ENCODE data around the gene CD63. TPM values are rescaled to one million over a fixed set of nuclear protein-coding genes. Genes with fewer than 3 reads are reported as not detected.

The CD63 gene
- total and polyA plus RNA-seq, 2 of the 4 experiments (the other 2 are of a cell fraction): 995 to 1,398 TPM

- H3K79me1 ChIP-seq (ENCODE audit: low read depth in 1 of 2, low read length in 2 of 2): peaks cover 2 to 47% of the 10 kb centered on the region in 2 experiments; a peak in 3 of 4 replicates
- DNase-seq (no peak), ATAC-seq (ENCODE audit: low read depth) (no peak)
- H3K56ac ChIP-seq (ENCODE audit: extremely low read depth, insufficient read depth, low read length): no peak overlapping the region
- no peaks in the 10 kb centered on the region for H3K9me3 ChIP-seq (ENCODE audit: control insufficient read depth, insufficient read depth, low read length)
- H2AK9ac ChIP-seq (replicated peaks; ENCODE audit: low read depth, low read length, poor library complexity): no peak overlapping the region
- no TSS peak for BruUV-seq (replicated peaks)
- peaks cover 7% of the 10 kb centered on the region for H4K20me1 ChIP-seq (ENCODE audit: insufficient read depth, low read length)
- peaks cover 36% of the 10 kb centered on the region for H3K36me3 ChIP-seq (ENCODE audit: control insufficient read depth, insufficient read depth, low read length)
- no peak overlapping the region for H2BK5ac ChIP-seq (ENCODE audit: low read depth, low read length, poor library complexity, severe bottlenecking)
- H2BK20ac ChIP-seq (ENCODE audit: low read depth, low read length): no peak overlapping the region
- H4K8ac ChIP-seq (ENCODE audit: low read depth in 2 of 2, low read length in 2 of 2): no peak overlapping the region
- no peak overlapping the region for H2AFZ ChIP-seq (replicated peaks; ENCODE audit: low read length, poor library complexity)
- no peak overlapping the region for H3K9ac ChIP-seq (ENCODE audit: low read depth, low read length)
- CTCF ChIA-PET: interaction anchor here (1.0 kb wide), 1 partner anchor 21 kb away, joined by 3 read pairs; no protein-coding TSS in a partner anchor
- H3K4ac ChIP-seq (ENCODE audit: low read depth, low read length): no peak overlapping the region
- intact Hi-C loops (cut with micrococcal nuclease): no loop called here
- H3K18ac ChIP-seq (ENCODE audit: low read depth, low read length): no peak overlapping the region
- no peak overlapping the region for H3K23ac ChIP-seq (ENCODE audit: low read depth, low read length)
- no peak overlapping the region for H3K27ac ChIP-seq (ENCODE audit: insufficient read depth, low read length)
- H3K4me1 ChIP-seq (ENCODE audit: control insufficient read depth, insufficient read depth, low read length): peaks cover 15% of the 10 kb centered on the region
- no peak overlapping the region for H2BK15ac ChIP-seq (ENCODE audit: low read depth, low read length)
- H3K4me3 ChIP-seq (ENCODE audit: insufficient read depth, low read depth, low read length): no peak overlapping the region
- H3K14ac ChIP-seq (replicated peaks; ENCODE audit: low read depth, low read length): no peak overlapping the region
- POLR2A ChIA-PET (ENCODE audit: unreplicated experiment): no interaction called here
- no peak overlapping the region for H4K5ac ChIP-seq (ENCODE audit: low read depth, low read length)
- no peaks in the 10 kb centered on the region for H3K27me3 ChIP-seq (ENCODE audit: control insufficient read depth, insufficient read depth, low read length)
- no peak overlapping the region for H2BK120ac ChIP-seq (ENCODE audit: low read depth, low read length)
- no peak overlapping the region for H3K4me2 ChIP-seq (ENCODE audit: low read depth, low read length)
- peaks cover 14% of the 10 kb centered on the region for H3K9me1 ChIP-seq (ENCODE audit: insufficient read depth, low read length)
- dilution Hi-C loops (cut with HindIII; ENCODE audit: low sequenced_read_pairs, unreplicated experiment): no loop called here
- no peak overlapping the region for H2AK5ac ChIP-seq (ENCODE audit: low read depth, low read length)
- in situ Hi-C loops (cut with MboI; ENCODE audit: low sequenced_read_pairs): no loop called here
- 85% methylated on average over 10 of the region's 18 CpGs; no CpG with 5 or more reads in 1 of the 2 experiments for WGBS, 2 experiments (ENCODE audit: extremely low coverage in 2 of 2, insufficient read length in 1 of 2)
- H4K91ac ChIP-seq (ENCODE audit: insufficient read depth, low read depth, low read length): no peak overlapping the region
- TF ChIP-seq SMC3 (IDR thresholded peaks at IDR 0.05; ENCODE audit: low read depth, low read length) (no peak), MAFK (IDR thresholded peaks at IDR 0.05; ENCODE audit: low read depth, low read length) (no peak), RCOR1 (IDR thresholded peaks at IDR 0.05; ENCODE audit: insufficient replicate concordance, low read length) (no peak), RFX5 (IDR thresholded peaks at IDR 0.05; ENCODE audit: low read depth, low read length) (no peak), CHD1 (IDR thresholded peaks at IDR 0.05; ENCODE audit: low read depth, low read length) (no peak), FOS (IDR thresholded peaks at IDR 0.05; ENCODE audit: low read depth, low read length) (no peak), ELK1 (IDR thresholded peaks at IDR 0.05; ENCODE audit: borderline replicate concordance, low read depth, low read length) (no peak), POLR2A (IDR thresholded peaks at IDR 0.05; ENCODE audit: low read depth, low read length) (no peak), RAD21 (IDR thresholded peaks at IDR 0.05; ENCODE audit: low read length) (no peak), BHLHE40 (IDR thresholded peaks at IDR 0.05; ENCODE audit: low read depth, low read length) (no peak), NFE2L2 (IDR thresholded peaks at IDR 0.05; ENCODE audit: low read depth, low read length) (no peak), MXI1 (IDR thresholded peaks at IDR 0.05; ENCODE audit: borderline replicate concordance, low read depth, low read length) (no peak), MAZ (IDR thresholded peaks at IDR 0.05; ENCODE audit: borderline replicate concordance, low read depth, low read length) (no peak), CEBPB (IDR thresholded peaks at IDR 0.05; ENCODE audit: low read depth, low read length) (no peak)
- TF ChIP-seq, protein P1, sequence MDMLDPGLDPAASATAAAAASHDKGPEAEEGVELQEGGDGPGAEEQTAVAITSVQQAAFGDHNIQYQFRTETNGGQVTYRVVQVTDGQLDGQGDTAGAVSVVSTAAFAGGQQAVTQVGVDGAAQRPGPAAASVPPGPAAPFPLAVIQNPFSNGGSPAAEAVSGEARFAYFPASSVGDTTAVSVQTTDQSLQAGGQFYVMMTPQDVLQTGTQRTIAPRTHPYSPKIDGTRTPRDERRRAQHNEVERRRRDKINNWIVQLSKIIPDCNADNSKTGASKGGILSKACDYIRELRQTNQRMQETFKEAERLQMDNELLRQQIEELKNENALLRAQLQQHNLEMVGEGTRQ (IDR thresholded peaks at IDR 0.05; ENCODE audit: low read depth, low read length): no peak
Observed at GRCh38 chr12:55748230-55748993, 19.6 kb upstream of the CD63 start.
